GM13976 (cell line): ENCODE data around the gene COL8A2.
A peak's percentile ranks its signal among the peaks of the same experiment; 100 is the strongest.

Experiments used
- DNase-seq: peaks from one replicate; pipeline ENCODE4 v3.0.0; 2012; ENCODE audit warnings: low spot score
- CTCF ChIP-seq: IDR thresholded peaks from 2 replicates; pipeline ENCODE4 v1.5.1; 2012; ENCODE audit warnings: borderline replicate concordance, mild to moderate bottlenecking; ENCODE audit not compliant: insufficient read depth; ENCODE audit errors: extremely low read depth, missing control alignments, control extremely low read depth
- in situ Hi-C: fragments of 300-500 bp; cut with MboI; formaldehyde crosslinking; loops from one replicate; pipeline ENCODE4 v1.12.0; 2022; ENCODE audit warnings: low sequenced_read_pairs, mixed read lengths, inconsistent platforms; ENCODE audit not compliant: unreplicated experiment

The COL8A2 gene

GRCh38 chr1:36128905-36129206, 3.8 kb upstream of the COL8A2 start:
- in situ Hi-C loops: no loop called here
- no peak for TF ChIP-seq CTCF
- DNase-seq: no peak

- no peak for TF ChIP-seq CTCF
- in situ Hi-C loops: no loop called here
- no peak for DNase-seq
Observed at GRCh38 chr1:36128126-36128904, 3.3 kb upstream of the COL8A2 start.

GRCh38 chr1:36126797-36127500, 1.9 kb upstream of the COL8A2 start:
- in situ Hi-C loops: no loop called here
- no peak for TF ChIP-seq CTCF
- no peak for DNase-seq

- no peak for DNase-seq
- TF ChIP-seq CTCF: no peak
- in situ Hi-C loops: no loop called here
Observed at GRCh38 chr1:36126005-36126716, 1.1 kb upstream of the COL8A2 start.

GRCh38 chr1:36124404-36125128, 456 bp downstream of the COL8A2 start:
- TF ChIP-seq CTCF: no peak
- no peak for DNase-seq
- in situ Hi-C loops: no loop called here

GRCh38 chr1:36123356-36123755, 1.7 kb downstream of the COL8A2 start:
- DNase-seq: peak; percentile 75
- TF ChIP-seq CTCF: no peak
- in situ Hi-C loops: no loop called here
